NCI-H82 (cell line): ENCODE data around the gene GZMM.
A peak's percentile ranks its signal among the peaks of the same experiment; 100 is the strongest.

Experiments
- DNase-seq: peaks from one replicate; lab custom pipeline; 2025; lab: John Stamatoyannopoulos, UW

Gene GZMM

GRCh38 chr19:566844-567243, 23.0 kb downstream of the GZMM start:
- no peak for DNase-seq

DNA sequence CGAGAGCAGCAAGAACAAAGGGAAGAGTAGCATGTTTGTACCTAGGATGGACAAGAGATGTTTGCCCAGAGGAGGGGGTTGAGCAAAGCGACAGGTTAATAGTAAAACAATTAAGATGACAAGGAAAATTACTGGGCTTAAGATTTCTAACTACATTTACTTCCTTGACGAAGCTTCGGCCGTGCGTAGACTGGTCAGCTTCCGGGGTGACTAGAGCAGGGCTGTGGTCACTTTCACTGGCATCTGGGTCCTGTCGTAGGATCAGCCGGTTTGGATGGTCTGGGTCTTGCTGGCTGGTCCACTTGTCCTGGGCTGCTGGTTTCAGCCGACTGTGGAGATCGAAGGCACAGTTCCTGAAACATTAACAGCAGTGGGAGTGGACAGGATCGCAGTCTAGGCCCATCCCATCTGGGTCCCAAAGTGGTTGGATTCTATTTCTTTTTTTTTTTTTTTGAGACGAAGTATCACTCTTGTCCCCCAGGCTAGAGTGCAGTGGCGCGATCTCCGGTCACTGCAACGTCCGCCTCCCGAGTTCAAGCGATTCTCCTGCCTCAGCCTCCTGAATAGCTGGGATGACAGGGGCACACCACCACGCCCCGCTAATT, 23.5 kb downstream of the GZMM start:
- DNase-seq, result no peak

DNA sequence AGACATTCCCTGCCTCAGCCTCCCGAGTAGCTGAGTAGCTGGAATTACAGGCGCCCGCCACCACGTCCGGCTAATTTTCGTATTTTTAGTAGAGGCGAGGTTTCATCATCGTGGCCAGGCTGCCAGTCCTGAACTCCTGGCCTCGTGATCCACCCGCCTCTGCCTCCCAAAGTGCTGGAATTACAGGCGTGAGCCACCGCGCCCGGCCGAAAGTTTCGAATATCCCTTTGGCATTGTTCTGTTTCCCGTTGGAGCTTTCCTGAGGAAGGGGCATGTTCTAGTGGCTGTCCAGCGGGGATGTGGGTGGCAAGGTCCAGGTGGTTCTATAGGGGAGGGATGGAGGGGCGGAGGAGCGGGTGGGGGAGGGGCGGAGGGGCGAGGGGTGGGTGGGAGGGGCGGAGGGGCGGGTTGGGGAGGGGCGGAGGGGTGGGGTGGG, 26.4 kb downstream of the GZMM start:
- no peak for DNase-seq

- peak; percentile 70 for DNase-seq
Measured at GRCh38 chr19:570937-571565, 27.2 kb downstream of the GZMM start.

DNA sequence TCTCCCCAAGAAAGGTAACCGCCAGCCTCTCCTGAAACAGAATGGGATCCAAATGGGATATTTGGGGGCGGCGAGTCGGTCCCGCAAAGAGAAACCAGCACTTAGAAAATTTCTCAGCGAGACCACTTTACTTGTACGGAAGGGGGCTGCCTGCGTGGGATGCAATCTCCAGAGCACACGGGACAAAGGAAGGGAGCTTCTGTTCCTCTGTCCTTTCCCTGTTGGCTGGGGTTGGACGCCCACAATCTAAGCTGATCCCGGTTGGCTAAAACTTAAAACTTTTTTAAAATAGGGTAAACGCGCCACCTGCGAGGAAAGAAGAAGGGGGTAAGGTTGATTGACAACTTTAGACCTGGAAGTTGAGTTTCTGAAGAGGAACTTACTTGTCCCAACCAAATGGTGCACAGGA, 27.7 kb downstream of the GZMM start:
- peak; percentile 45 for DNase-seq

GRCh38 chr19:572140-572742, 28.4 kb downstream of the GZMM start, which contains the start of gene BSG:
Gene BSG (plus strand): TSS chr19:572596. CDS start chr19:572635, 39 bp downstream.
- DNase-seq, result peak; percentile 96

- DNase-seq, result peak; percentile 86
Measured at GRCh38 chr19:572743-573518, 29.1 kb downstream of the GZMM start.

GRCh38 chr19:573519-573825, 29.6 kb downstream of the GZMM start:
- DNase-seq, result no peak

DNA sequence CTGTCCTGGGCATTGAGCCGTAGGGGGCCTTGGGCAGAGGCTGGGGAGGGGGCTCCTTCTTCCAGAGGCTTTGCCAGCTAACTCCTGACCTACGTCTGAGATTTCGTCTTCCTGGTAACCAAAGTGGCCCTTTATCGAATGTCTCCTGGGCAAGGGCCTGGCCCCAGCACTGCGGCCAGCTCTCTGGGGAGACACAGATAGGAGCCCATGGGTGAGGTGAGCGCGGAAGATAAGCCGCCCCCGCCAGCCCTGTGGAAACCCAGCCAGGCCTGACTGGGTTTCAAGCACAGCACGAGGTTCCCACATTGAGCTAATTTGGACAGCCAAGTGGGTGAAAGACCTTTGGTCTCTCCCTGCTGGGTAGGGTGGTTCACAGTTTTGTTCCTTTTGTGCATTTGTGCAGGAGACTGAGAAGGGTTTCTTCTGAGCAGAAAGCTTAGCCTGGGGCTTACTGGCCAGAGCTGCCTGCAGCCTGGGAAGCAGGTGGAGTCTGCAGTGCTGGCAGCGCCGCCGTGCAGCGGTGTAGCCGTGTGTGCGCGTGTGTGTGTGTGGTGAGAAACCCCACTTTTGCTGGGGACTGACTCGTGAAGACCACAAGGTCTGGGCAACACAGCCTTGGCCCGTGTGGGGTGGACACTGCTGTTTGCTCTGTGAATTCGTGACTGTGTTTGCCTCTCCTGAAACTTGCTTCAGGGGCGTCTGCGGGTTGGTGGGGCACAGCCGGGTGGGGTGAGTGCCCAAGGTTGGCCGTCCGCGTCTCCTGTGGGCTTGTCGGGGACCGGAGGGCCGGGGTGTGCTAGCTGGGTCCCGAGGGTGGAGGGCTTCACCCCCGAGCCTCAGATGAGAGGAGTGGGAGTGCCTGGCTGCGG, 31.0 kb downstream of the GZMM start:
- no peak for DNase-seq

DNA sequence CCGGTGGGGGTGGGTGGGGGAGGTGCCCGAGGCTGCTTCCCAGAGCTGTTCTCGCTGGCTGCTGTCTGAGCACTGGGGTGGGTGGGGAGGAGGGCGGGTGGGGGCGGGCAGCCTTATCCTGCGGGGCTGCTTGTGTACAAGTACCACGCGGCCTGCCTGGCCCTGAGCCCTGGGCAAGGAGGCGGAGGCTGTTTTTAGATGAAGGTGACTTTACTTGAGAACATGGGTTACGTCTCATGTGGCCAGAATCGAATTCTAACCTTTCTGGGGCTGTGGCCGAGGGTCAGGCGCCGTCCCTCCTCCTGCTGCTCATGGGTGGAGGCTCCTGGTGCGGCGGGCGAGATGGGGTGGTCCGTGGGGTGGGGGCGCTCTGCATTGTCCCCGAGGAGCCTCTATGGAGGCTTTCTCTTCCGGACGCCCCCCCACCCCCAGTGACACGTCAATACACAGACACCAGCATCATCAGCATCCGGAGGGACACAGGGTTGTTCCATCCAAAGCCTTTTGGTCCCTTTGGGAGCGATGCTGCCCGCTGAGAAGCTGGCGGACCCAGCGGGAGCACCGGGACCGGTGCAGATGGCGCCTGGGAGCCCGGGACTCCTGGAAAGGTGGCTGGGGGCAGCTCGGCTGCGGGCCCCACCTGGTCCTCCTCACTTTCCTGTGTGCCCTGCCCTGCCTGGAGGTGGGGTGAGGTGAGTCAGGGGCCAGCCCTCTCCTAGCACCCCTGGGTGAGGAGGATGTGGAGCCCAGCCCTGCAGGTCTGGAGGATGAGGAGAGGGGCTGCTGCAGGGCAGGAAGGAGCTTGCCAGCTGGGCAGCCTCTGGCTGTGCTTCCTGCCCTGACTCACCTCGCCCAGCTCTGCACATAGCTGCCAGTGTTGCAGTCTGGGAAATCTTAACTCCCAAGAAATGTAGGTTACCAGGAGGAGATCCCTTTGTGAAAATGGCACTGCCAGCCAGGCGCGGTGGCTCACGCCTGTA, 32.0 kb downstream of the GZMM start:
- DNase-seq, result no peak

DNA sequence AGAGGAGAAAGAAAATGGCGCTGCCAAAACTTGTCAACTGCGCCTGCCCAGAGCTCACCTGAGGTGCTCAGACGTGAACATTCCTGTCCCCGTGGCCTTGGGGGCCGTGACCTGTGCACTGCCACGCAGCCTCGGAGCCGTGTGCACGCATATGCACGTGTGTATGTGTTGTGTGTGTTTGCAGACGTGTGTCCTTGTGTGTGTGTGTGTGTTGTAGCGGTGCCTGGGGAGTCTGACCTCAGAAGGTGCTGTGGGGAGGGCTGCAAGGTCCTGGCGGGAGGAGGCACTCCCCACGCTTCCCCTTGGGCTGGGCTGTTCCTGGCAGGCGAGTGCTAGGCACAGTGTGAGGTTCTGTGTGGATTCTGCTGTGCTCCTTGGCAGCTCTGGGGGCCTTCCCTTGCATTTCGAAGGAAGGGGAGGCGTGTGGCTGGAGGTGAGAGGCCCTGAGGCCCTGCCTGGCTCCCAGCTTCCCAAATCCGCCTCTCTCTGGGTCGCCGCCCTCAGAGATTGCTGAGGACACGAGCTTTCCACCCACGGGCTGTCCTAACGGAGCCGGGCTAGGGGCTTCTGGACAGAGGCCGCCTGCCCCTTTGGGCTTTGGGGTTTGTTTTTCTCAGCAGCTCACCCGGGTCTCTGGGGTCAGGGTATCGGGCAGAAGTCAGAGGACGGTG, 33.0 kb downstream of the GZMM start:
- DNase-seq, result no peak

DNA sequence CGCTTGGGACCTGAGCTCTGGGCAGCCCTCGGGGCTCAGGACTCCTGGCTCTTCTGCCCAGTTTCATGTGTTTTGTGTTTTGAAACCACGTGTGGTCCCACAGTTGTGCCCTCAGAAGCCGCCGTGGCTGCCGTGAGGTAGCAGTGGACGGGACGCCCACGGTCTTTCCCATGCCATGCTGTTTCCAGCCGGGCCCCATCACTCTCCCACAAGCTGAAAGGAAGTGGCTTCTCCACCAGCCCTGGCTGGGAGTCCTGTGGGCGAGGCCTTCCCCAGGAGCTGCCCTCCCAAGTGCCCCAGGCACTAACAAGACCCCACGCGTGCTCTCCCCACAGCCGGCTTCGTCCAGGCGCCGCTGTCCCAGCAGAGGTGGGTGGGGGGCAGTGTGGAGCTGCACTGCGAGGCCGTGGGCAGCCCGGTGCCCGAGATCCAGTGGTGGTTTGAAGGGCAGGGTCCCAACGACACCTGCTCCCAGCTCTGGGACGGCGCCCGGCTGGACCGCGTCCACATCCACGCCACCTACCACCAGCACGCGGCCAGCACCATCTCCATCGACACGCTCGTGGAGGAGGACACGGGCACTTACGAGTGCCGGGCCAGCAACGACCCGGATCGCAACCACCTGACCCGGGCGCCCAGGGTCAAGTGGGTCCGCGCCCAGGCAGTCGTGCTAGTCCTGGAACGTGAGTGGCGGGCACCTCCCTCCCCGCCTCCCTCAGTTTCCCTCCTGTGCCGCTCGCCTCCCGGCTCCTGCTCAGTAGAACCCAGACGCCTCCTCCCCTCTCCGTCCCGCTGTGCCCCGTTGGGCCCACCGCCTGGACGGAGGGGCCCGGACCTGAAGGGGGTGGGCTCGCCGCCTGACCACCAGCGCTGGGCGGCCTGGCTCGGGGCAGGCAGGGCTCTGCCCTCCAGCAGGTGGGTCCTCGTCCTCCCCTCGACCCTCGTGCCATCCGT, 33.9 kb downstream of the GZMM start:
- no peak for DNase-seq

DNA sequence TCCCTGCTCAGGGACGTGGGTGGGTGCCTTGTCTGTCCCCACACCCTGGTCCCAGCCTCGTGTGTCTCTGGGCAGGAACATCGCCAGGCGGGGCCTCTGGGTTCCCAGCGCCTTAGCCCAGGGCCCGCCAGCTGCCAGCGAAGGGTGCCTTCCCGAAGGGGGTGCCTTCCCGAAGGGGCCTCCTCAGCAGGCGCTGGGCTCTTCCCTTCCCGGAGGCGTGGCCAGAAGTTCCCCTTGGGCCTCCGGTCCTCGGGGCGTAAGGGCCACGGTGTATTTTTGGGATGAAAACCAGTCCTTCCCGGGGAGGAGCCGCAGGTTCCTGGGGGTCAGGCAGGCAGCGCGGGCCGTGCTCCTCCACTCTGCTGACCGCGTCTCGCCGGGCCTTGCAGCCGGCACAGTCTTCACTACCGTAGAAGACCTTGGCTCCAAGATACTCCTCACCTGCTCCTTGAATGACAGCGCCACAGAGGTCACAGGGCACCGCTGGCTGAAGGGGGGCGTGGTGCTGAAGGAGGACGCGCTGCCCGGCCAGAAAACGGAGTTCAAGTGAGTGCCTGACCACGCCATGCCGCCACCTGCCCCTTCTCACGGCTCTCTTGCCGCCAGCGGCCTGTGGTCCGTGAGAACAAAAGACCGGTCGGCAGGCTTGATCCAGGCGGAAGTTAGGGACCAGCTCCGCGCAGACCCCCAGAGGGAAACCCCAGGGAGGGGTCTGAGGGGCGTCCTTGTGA, 35.4 kb downstream of the GZMM start:
- no peak for DNase-seq

GRCh38 chr19:579842-580155, 35.9 kb downstream of the GZMM start:
- no peak for DNase-seq

- DNase-seq, result no peak
Measured at GRCh38 chr19:580274-580835, 36.5 kb downstream of the GZMM start.

DNA sequence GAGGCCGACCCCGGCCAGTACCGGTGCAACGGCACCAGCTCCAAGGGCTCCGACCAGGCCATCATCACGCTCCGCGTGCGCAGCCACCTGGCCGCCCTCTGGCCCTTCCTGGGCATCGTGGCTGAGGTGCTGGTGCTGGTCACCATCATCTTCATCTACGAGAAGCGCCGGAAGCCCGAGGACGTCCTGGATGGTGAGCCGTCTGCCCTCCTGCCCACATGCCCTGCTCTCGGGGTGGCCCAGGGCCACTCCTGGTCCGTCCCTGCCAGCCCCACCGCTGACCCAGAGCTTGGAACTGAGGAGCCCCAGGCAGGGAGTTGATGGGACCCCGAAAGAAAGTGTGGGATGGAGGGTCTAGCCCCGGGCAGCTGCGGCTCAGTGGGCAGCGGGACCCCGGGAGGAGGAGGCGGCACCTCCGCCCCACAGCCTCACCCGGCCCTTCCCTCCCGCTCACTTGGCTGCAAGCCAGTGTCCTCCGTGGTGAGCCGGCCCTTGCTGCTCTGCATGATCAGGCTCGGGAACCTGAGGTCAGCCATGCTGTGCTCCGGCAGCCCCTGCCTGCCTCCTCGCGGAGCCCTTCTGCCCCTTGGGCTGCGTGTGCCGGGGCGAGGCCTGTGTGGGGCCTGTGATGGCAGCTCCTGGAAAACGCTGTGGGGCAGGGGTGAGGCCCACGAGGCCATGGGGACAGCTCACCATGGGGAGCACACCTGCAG, 37.7 kb downstream of the GZMM start:
- DNase-seq, result no peak

GRCh38 chr19:582497-583197, 38.8 kb downstream of the GZMM start:
- DNase-seq, result no peak
